ENCODE data around the gene FGGY. TPM values are rescaled to one million over a fixed set of nuclear protein-coding genes. Genes with fewer than 3 reads are reported as not detected.

Gene FGGY
- total RNA-seq, 1 donor from 2014 or later: 18.2 TPM

GRCh38 chr1:59697150-59697800, 400.4 kb downstream of the FGGY start:
- H3K27ac Mint-ChIP-seq: no peak overlapping the region
- no peak for DNase-seq (ENCODE audit: low spot score, unreplicated experiment)
- H3K4me3 Mint-ChIP-seq (ENCODE audit: low read depth): no peak overlapping the region
- no peaks in the 10 kb centered on the region for H3K9me3 Mint-ChIP-seq (ENCODE audit: low read depth)
- H3K27me3 Mint-ChIP-seq: peaks cover 4% of the 10 kb centered on the region
- no peaks in the 10 kb centered on the region for H3K36me3 Mint-ChIP-seq (ENCODE audit: insufficient read depth)
- H3K4me1 Mint-ChIP-seq (ENCODE audit: low read depth): peaks cover 15% of the 10 kb centered on the region
- TF ChIP-seq, protein P1, sequence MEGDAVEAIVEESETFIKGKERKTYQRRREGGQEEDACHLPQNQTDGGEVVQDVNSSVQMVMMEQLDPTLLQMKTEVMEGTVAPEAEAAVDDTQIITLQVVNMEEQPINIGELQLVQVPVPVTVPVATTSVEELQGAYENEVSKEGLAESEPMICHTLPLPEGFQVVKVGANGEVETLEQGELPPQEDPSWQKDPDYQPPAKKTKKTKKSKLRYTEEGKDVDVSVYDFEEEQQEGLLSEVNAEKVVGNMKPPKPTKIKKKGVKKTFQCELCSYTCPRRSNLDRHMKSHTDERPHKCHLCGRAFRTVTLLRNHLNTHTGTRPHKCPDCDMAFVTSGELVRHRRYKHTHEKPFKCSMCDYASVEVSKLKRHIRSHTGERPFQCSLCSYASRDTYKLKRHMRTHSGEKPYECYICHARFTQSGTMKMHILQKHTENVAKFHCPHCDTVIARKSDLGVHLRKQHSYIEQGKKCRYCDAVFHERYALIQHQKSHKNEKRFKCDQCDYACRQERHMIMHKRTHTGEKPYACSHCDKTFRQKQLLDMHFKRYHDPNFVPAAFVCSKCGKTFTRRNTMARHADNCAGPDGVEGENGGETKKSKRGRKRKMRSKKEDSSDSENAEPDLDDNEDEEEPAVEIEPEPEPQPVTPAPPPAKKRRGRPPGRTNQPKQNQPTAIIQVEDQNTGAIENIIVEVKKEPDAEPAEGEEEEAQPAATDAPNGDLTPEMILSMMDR (IDR thresholded peaks at IDR 0.05; ENCODE audit: unreplicated experiment): no peak

- TF ChIP-seq, protein P1 (IDR thresholded peaks at IDR 0.05; ENCODE audit: unreplicated experiment): no peak
- DNase-seq (ENCODE audit: low spot score, unreplicated experiment): no peak
- Mint-ChIP-seq H3K36me3 (ENCODE audit: insufficient read depth) (no peaks in the 10 kb centered on the region), H3K27ac (no peak overlapping the region), H3K27me3 (peaks cover 4% of the 10 kb centered on the region), H3K4me1 (ENCODE audit: low read depth) (peaks cover 13% of the 10 kb centered on the region), H3K4me3 (ENCODE audit: low read depth) (no peak overlapping the region), H3K9me3 (ENCODE audit: low read depth) (no peaks in the 10 kb centered on the region)
Measured at GRCh38 chr1:59698386-59698785, 401.5 kb downstream of the FGGY start.

DNA sequence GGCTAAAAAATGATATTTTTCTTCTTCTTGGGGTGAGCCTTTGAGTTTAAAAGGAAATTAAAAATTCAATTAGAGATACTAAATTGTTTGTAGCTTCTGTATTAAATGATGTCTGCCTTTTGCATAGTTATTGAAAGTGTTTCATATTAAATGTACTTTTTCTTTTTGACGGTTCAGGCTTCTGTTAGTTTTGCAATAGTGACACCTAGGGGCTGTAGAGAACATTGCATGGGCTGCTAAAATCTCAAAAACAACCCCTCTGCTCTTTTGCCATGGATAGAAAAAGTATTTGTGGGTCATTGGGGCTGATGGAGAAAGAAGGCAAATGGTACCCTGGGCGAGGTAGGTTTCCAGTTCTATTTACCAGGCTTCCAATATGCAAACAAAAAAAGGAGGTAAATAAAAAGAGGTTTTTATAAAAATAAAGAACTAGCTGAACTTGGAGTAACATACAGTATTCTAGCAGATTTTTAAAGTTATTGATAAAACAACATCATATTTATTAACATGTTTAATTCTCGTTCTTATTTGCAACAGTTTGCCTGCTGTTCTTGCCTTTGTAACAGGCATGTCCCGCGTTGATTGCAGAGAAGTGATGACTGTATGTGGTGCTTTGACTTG, 402.4 kb downstream of the FGGY start:
- Mint-ChIP-seq H3K36me3 (ENCODE audit: insufficient read depth) (no peaks in the 10 kb centered on the region), H3K4me3 (ENCODE audit: low read depth) (no peak overlapping the region), H3K4me1 (ENCODE audit: low read depth) (peaks cover 13% of the 10 kb centered on the region), H3K27me3 (peaks cover 4% of the 10 kb centered on the region), H3K27ac (no peak overlapping the region), H3K9me3 (ENCODE audit: low read depth) (no peaks in the 10 kb centered on the region)
- TF ChIP-seq, protein P1 (IDR thresholded peaks at IDR 0.05; ENCODE audit: unreplicated experiment): peak; percentile 96
- no peak for DNase-seq (ENCODE audit: low spot score, unreplicated experiment)

GRCh38 chr1:59701376-59701775, 404.5 kb downstream of the FGGY start:
- H3K9me3 Mint-ChIP-seq (ENCODE audit: low read depth): no peaks in the 10 kb centered on the region
- DNase-seq (ENCODE audit: low spot score, unreplicated experiment): no peak
- no peak overlapping the region for H3K4me3 Mint-ChIP-seq (ENCODE audit: low read depth)
- H3K27ac Mint-ChIP-seq: no peak overlapping the region
- H3K36me3 Mint-ChIP-seq (ENCODE audit: insufficient read depth): no peaks in the 10 kb centered on the region
- H3K27me3 Mint-ChIP-seq: peaks cover 4% of the 10 kb centered on the region
- H3K4me1 Mint-ChIP-seq (ENCODE audit: low read depth): peaks cover 13% of the 10 kb centered on the region
- TF ChIP-seq, protein P1 (IDR thresholded peaks at IDR 0.05; ENCODE audit: unreplicated experiment): no peak

- TF ChIP-seq, protein P1 (IDR thresholded peaks at IDR 0.05; ENCODE audit: unreplicated experiment): no peak
- no peaks in the 10 kb centered on the region for H3K36me3 Mint-ChIP-seq (ENCODE audit: insufficient read depth)
- DNase-seq (ENCODE audit: low spot score, unreplicated experiment): no peak
- no peaks in the 10 kb centered on the region for H3K9me3 Mint-ChIP-seq (ENCODE audit: low read depth)
- peaks cover 5% of the 10 kb centered on the region for H3K4me1 Mint-ChIP-seq (ENCODE audit: low read depth)
- H3K27me3 Mint-ChIP-seq: peaks cover 4% of the 10 kb centered on the region
- no peak overlapping the region for H3K27ac Mint-ChIP-seq
- no peak overlapping the region for H3K4me3 Mint-ChIP-seq (ENCODE audit: low read depth)
Measured at GRCh38 chr1:59703226-59703917, 406.5 kb downstream of the FGGY start.
